Coronary artery (tissue), 2 donors: Measurements from ENCODE around the gene NTN5.
"Not testable (repeated sequence)": the region's sequence is repeated elsewhere in the genome, so short reads cannot be mapped to it uniquely, and the experiment has no call there.

Experiments
- DNase-seq: peaks from one replicate; pipeline ENCODE4 v3.0.0-alpha.2; 2017; ENCODE audit warnings: low spot score
- H3K27ac ChIP-seq, 2 donors: fragments of 200-600 bp; sonication (generic); one replicate each; pipeline ENCODE4 v1.5.1; 2016 to 2019
- H3K4me3 ChIP-seq: fragments of 200-600 bp; sonication (generic); 2 replicates; pipeline ENCODE4 v1.5.1; 2016; ENCODE audit warnings: mild to moderate bottlenecking, moderate library complexity
- TF ChIP-seq, protein P1 (sequence below): fragments of 200-600 bp; sonication (generic); IDR thresholded peaks from one replicate; pipeline ENCODE4 v1.5.1; 2019; ENCODE audit warnings: antibody characterized with exemption

NTN5 gene

DNA sequence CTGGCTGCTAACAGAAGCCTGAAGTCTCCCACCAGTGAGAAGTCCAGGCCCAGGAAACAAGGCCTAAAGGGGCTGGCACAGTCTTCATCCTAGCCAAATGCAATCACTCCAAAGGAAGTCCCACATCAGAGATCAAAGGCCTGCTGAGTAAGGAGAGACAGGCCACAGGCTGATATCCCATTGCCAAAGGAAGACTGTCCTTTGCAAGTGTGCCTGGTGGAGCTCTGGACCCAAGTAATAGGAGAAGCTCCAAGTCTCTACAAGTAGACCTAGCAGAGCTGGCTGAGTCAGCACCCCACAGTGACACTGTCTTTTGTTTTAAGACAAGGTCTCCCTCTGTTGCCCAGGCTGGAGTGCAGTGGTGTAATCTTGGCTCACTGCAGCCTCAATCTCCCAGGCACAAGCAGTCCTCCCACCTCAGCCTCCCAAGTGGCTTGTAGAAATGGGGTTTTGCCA lies 40.1 kb downstream of the NTN5 start:
- TF ChIP-seq, protein P1, sequence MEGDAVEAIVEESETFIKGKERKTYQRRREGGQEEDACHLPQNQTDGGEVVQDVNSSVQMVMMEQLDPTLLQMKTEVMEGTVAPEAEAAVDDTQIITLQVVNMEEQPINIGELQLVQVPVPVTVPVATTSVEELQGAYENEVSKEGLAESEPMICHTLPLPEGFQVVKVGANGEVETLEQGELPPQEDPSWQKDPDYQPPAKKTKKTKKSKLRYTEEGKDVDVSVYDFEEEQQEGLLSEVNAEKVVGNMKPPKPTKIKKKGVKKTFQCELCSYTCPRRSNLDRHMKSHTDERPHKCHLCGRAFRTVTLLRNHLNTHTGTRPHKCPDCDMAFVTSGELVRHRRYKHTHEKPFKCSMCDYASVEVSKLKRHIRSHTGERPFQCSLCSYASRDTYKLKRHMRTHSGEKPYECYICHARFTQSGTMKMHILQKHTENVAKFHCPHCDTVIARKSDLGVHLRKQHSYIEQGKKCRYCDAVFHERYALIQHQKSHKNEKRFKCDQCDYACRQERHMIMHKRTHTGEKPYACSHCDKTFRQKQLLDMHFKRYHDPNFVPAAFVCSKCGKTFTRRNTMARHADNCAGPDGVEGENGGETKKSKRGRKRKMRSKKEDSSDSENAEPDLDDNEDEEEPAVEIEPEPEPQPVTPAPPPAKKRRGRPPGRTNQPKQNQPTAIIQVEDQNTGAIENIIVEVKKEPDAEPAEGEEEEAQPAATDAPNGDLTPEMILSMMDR: no peak
- no peak for DNase-seq
- Histone ChIP-seq H3K4me3 (no peak overlapping the region), H3K27ac (peak overlapping the region; percentile 88 to 95)

DNA sequence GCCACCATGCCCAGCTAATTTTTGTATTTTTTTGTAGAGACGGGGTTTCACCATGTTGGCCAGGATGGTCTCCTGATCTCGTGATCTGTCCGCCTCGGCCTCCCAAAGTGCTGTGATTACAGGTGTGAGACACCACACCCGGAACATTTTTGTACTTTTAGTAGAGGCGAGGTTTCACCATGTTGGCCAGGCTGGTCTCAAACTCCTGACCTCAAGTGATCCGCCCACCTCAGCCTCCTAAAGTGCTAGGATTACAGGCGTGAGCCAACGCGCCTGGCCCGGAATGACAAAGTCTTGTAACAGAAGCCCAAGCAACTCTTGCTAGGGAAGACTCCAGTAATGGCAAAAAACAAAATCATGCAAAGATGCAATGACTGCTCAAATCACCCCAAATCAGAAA lies 40.5 kb downstream of the NTN5 start:
- not testable (repeated sequence) for H3K4me3 ChIP-seq, DNase-seq
- peak overlapping the region in 1 of 2 donors; percentile 88 for H3K27ac ChIP-seq

DNA sequence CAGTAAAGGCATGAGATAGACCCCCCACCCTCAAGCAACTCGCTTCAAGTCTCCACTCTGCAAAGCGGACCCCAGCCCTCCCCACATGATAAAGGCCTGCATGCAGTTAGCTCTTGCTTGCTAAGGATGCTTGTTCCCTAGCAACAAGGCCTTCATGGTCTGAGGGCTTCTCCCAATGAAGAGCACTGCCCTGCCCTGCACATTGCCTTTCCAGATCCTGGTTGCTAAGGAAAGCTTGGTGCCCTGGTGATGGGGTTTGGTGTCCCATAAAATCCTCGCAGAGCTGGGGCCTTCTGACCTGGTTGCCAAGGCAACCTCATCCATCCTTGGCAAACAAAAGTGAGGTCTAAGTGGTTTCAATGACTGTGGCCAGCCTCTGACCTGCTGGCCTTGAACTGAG lies 41.6 kb downstream of the NTN5 start:
- DNase-seq: no peak
- no peak overlapping the region for H3K4me3 ChIP-seq
- peak overlapping the region; percentile 85 to 86 for H3K27ac ChIP-seq
- TF ChIP-seq, protein P1: no peak

DNA sequence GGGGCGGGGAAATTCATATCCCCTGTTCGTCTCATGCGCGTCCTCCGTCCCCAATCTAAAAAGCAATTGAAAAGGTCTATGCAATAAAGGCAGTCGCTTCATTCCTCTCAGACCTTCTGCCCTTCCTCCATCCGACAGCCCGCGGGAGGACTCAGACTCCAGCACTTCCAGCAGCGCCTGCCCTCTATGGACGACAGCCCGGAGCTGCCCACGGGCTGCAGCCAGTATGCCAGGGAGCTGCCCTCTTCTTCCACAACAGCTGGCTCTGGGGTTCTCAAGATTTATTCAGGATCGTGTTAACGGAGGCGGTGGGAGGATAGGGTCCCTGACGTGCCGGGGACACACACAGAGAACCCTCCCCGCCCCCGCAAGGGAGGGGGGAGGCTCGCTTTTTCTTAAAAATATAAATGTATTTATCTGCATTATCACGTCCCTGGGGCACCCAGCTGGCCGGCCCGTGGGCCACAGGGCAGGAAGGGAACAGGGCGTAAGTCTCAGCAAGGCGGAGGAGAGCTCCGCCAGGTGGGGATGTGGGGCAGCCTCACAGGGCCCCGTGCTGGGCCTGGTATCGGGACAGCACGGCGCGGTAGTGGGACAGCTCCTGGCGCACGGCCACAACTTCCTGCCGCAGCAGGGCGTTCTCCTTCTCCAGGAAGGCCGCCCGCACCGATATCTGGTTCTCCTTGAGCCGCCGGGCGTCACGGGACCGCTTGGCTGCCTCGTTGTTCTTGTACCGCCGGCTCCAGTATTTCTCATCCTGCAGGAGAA lies 42.3 kb downstream of the NTN5 start:
- H3K27ac ChIP-seq: peak overlapping the region; percentile 85 to 86
- TF ChIP-seq, protein P1: no peak
- DNase-seq: no peak
- H3K4me3 ChIP-seq: peak overlapping the region; percentile 12

DNA sequence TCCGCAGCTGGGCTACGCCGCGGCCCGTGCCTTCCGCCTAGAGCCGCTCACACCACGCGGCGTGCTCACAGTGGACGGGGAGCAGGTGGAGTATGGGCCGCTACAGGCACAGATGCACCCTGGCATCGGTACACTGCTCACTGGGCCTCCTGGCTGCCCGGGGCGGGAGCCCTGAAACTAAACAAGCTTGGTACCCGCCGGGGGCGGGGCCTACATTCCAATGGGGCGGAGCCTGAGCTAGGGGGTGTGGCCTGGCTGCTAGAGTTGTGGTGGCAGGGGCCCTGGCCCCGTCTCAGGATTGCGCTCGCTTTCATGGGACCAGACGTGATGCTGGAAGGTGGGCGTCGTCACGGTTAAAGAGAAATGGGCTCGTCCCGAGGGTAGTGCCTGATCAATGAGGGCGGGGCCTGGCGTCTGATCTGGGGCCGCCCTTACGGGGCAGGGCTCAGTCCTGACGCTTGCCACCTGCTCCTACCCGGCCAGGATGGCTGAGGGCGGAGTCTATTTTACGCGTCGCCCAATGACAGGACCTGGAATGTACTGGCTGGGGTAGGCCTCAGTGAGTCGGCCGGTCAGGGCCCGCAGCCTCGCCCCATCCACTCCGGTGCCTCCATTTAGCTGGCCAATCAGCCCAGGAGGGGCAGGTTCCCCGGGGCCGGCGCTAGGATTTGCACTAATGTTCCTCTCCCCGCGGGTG lies 43.1 kb downstream of the NTN5 start:
- H3K27ac ChIP-seq: peak overlapping the region; percentile 85 to 86

DNA sequence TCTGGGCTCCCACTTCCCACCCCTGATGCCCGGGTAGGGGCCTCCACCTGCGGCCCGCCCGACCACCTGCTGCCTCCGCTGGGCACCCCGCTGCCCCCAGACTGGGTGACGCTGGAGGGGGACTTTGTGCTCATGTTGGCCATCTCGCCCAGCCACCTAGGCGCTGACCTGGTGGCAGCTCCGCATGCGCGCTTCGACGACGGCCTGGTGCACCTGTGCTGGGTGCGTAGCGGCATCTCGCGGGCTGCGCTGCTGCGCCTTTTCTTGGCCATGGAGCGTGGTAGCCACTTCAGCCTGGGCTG lies 43.6 kb downstream of the NTN5 start:
- no peak overlapping the region for H3K4me3 ChIP-seq
- TF ChIP-seq, protein P1: no peak
- no peak for DNase-seq
- H3K27ac ChIP-seq: peak overlapping the region in 1 of 2 donors; percentile 86

More for the DNA sequence above, 43.1 kb downstream of the NTN5 start:
- TF ChIP-seq, protein P1: no peak
- no peak for DNase-seq
- H3K4me3 ChIP-seq: peak overlapping the region; percentile 12

DNA sequence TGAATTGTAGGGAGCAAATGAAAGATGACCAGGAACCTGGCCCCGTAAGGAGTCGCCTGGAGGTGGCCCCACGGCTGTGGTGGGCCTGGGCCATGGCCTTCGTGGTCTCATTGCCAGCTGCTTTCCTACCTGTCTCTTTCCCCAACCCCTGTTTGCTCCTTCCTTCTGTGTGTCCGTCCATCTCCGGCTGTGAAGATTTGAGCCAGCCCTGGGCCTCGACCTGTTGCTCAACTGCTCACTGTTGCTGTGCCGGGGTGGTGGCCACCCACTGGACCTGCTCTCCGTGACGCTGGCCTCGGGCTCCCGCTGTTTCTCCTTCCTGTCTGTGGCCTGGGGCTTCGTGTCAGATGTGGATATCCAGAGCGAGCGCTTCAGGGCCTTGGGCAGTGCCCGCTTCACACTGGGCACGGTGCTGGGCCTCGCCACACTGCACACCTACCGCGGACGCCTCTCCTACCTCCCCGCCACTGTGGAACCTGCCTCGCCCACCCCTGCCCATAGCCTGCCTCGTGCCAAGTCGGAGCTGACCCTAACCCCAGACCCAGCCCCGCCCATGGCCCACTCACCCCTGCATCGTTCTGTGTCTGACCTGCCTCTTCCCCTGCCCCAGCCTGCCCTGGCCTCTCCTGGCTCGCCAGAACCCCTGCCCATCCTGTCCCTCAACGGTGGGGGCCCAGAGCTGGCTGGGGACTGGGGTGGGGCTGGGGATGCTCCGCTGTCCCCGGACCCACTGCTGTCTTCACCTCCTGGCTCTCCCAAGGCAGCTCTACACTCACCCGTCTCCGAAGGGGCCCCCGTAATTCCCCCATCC lies 44.1 kb downstream of the NTN5 start:
- TF ChIP-seq, protein P1: no peak
- H3K4me3 ChIP-seq: no peak overlapping the region
- no peak for DNase-seq
- peak overlapping the region in 1 of 2 donors; percentile 13 for H3K27ac ChIP-seq
